CD14-positive monocyte (primary cell): Measurements from ENCODE around the gene REXO4. TPM values are rescaled to one million over a fixed set of nuclear protein-coding genes. Genes with fewer than 3 reads are reported as not detected.

Experiments
- DNase-seq, 3 donors: peaks; one replicate each; pipeline ENCODE4 v3.0.0-alpha.2; 2011 to 2022
- H2AFZ ChIP-seq: 2 replicates; pipeline ENCODE4 v1.6.0; 2012; ENCODE audit warnings: mild to moderate bottlenecking, low read depth, low read length, inconsistent platforms; ENCODE audit not compliant: insufficient read depth, poor library complexity, severe bottlenecking
- H3K27ac ChIP-seq, 2 donors: 1 replicate in 1 of 2; 2 replicates in 1 of 2; pipeline ENCODE4 v1.5.1; 2012 to 2013; ENCODE audit warnings: low read length in 2 of 2, control low read depth in 1 of 2, inconsistent platforms in 1 of 2, low read depth in 1 of 2, mild to moderate bottlenecking in 1 of 2
- H3K27me3 ChIP-seq, 2 donors: one replicate each; pipeline versions ENCODE4 v1.6.0 to v1.6.1; 2011 to 2013; ENCODE audit warnings: low read length in 2 of 2; ENCODE audit not compliant: control insufficient read depth in 2 of 2, insufficient read depth in 2 of 2
- H3K36me3 ChIP-seq, 2 donors: replicated peaks in 1 of 2; 1 replicate in 1 of 2; 2 replicates in 1 of 2; pipeline versions ENCODE4 v1.5.1 to v1.6.1; 2012 to 2013; ENCODE audit warnings: low read length in 2 of 2, control low read depth in 1 of 2, inconsistent platforms in 1 of 2, mild to moderate bottlenecking in 1 of 2; ENCODE audit not compliant: insufficient read depth in 2 of 2, control insufficient read depth in 1 of 2
- H3K4me1 ChIP-seq, 2 donors: 1 replicate in 1 of 2; 2 replicates in 1 of 2; pipeline versions ENCODE4 v1.5.1 to v1.6.1; 2012 to 2013; ENCODE audit warnings: low read length in 2 of 2, control low read depth in 1 of 2, inconsistent platforms in 1 of 2, mild to moderate bottlenecking in 1 of 2, moderate library complexity in 1 of 2; ENCODE audit not compliant: insufficient read depth in 2 of 2, control insufficient read depth in 1 of 2
- H3K4me2 ChIP-seq: replicated peaks from 2 replicates; pipeline ENCODE3; 2012; ENCODE audit warnings: low read length, moderate library complexity, mild to moderate bottlenecking; ENCODE audit not compliant: poor library complexity, severe bottlenecking; ENCODE audit errors: extremely low read depth
- H3K4me3 ChIP-seq, 3 experiments: fragments of 200-600 bp in 1 of 3; sonication (generic) in 1 of 3; replicated peaks in 1 of 3; 1 replicate in 2 of 3; 2 replicates in 1 of 3; pipeline ENCODE4 v1.5.1; 2011 to 2013; ENCODE audit warnings: low read length in 3 of 3, mild to moderate bottlenecking in 3 of 3, control low read depth in 2 of 3, low read depth in 2 of 3, inconsistent platforms in 1 of 3, moderate library complexity in 1 of 3
- H3K79me2 ChIP-seq: 2 replicates; pipeline ENCODE4 v1.6.0; 2012; ENCODE audit warnings: mild to moderate bottlenecking, control low read depth, inconsistent platforms, low read length, moderate library complexity; ENCODE audit not compliant: insufficient read depth
- H3K9ac ChIP-seq: 2 replicates; pipeline ENCODE4 v1.6.0; 2017; ENCODE audit warnings: low read length, mild to moderate bottlenecking; ENCODE audit not compliant: insufficient read depth, poor library complexity, severe bottlenecking
- H3K9me3 ChIP-seq, 2 donors: replicated peaks in 1 of 2; 1 replicate in 1 of 2; 2 replicates in 1 of 2; pipeline versions ENCODE4 v1.5.1 to v1.6.1; 2012 to 2013; ENCODE audit warnings: low read length in 2 of 2, control low read depth in 1 of 2; ENCODE audit not compliant: control insufficient read depth in 1 of 2, insufficient read depth in 1 of 2
- H4K20me1 ChIP-seq: 2 replicates; pipeline ENCODE4 v1.6.0; 2012; ENCODE audit warnings: mild to moderate bottlenecking, low read length, control low read depth, moderate library complexity; ENCODE audit not compliant: insufficient read depth
- H3K27ac Mint-ChIP-seq, 7 donors: one replicate each; pipeline ENCODE4 v1.8.0; 2020; ENCODE audit warnings: mild to moderate bottlenecking in 7 of 7, mixed read lengths in 7 of 7, moderate library complexity in 6 of 7, inconsistent platforms in 2 of 7
- H3K27me3 Mint-ChIP-seq, 3 donors: one replicate each; pipeline ENCODE4 v1.8.0; 2021 to 2022; ENCODE audit warnings: low read depth in 3 of 3, mild to moderate bottlenecking in 3 of 3, mixed read lengths in 3 of 3, moderate library complexity in 3 of 3, inconsistent platforms in 1 of 3
- H3K36me3 Mint-ChIP-seq, 2 donors: one replicate each; pipeline ENCODE4 v1.8.0; 2020; ENCODE audit warnings: mixed read lengths in 2 of 2, inconsistent platforms in 1 of 2, mild to moderate bottlenecking in 1 of 2
- H3K4me1 Mint-ChIP-seq: one replicate; pipeline ENCODE4 v1.8.0; 2020; ENCODE audit warnings: mild to moderate bottlenecking, mixed read lengths
- H3K4me3 Mint-ChIP-seq, 2 donors: one replicate each; pipeline ENCODE4 v1.8.0; 2020; ENCODE audit warnings: mild to moderate bottlenecking in 2 of 2, mixed read lengths in 2 of 2, moderate library complexity in 1 of 2
- H3K9me3 Mint-ChIP-seq, 7 donors: one replicate each; pipeline ENCODE4 v1.8.0; 2020 to 2022; ENCODE audit warnings: mixed read lengths in 7 of 7, mild to moderate bottlenecking in 6 of 7, moderate library complexity in 6 of 7, inconsistent platforms in 2 of 7
- WGBS: methylation state at CpG from one replicate; pipeline ENCODE4 v1.1.5; 2013; ENCODE audit warnings: missing lambda C conversion rate; ENCODE audit not compliant: insufficient coverage; 5-methylcytosine and 5-hydroxymethylcytosine counted together
- intact Hi-C, 2 donors: fragments of 100-400 bp; cut with micrococcal nuclease; formaldehyde crosslinking; loops; one replicate each; pipeline versions ENCODE4 v1.15.0 to v1.15.1; 2023
- polyA plus RNA-seq, 3 donors: library from polyadenylated mRNA; depleted of rRNA in 1 of 3; unstranded in 2 of 3; stranded (reverse) in 1 of 3; fragments of 300-500 nt in 2 of 3; fragments of >200 nt in 1 of 3; fragmentation: Illumina TruSeq in 2 of 3; gene quantifications; 1 replicate in 2 of 3; 2 replicates in 1 of 3; pipeline ENCODE4 v1.2.3, GENCODE V29; 2012 to 2021
- TF ChIP-seq, protein P1 (sequence below): fragments of 200-600 bp; IDR thresholded peaks from one replicate; pipeline ENCODE4 v1.8.0; 2022; ENCODE audit warnings: antibody characterized with exemption, mild to moderate bottlenecking

The REXO4 gene
- polyA plus RNA-seq, 3 donors: 3.0 to 11.0 (median 4.2) TPM

DNA sequence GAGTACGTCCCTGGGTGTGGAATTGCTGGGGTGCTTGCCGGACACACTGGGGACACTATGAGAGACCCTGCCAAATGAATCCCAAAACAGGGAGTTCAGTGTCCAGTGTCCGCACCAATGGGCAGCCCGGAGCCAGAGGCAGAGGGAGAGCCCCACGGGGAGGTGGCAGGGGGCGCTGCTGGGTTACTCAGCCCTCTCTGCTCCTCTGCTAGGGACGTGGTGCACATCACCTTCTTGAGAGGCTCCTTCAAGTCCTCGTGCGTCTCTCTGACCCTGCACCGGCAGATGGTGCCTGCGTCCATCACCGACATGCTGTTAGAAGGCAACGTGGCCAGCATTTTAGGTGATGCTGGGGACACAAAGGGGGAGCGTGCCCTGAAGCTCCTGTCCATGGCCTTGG lies 20.9 kb downstream of the REXO4 start:
- no peak for DNase-seq
- peaks cover 0 to 3% (median 0%) of the 10 kb centered on the region in 7 donors for H3K9me3 Mint-ChIP-seq

DNA sequence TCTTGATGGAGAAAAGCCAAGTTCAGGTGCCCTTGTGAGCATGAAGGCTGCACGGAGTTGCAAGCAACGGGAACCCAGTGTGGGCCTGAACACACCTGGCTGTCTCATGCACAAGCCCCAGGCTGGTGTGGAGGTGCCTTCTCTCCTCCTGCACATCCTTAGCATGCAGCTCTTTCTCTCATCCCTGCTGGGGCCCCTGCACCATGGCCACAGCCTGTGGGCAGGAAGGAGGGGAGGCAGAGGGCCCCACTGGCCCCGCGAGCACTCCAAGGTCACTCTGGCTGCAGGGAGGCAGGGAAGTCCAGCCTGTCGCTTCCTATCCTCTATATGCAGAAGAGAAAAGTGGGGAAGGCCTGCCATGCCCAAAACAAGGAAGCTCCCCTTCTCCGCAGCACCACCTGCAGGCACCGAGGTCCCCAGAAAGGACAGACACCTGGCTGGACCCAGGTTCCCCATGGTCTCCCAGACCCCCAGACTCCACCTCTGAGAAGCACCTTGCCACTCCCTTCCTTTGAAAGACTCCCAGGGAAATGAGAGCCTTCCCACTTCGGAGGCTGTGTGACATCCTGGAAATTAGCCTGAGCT lies 23.0 kb downstream of the REXO4 start:
- Histone ChIP-seq H3K4me1 (no peaks in the 10 kb centered on the region), H3K79me2 (no peaks in the 10 kb centered on the region), H3K4me2 (no peak overlapping the region), H3K27me3 (no peaks in the 10 kb centered on the region), H2AFZ (no peak overlapping the region), H3K4me3 (no peak overlapping the region), H4K20me1 (no peaks in the 10 kb centered on the region), H3K9ac (no peak overlapping the region), H3K36me3 (no peaks in the 10 kb centered on the region), H3K9me3 (no peaks in the 10 kb centered on the region), H3K27ac (no peak overlapping the region)
- DNase-seq: no peak
- Mint-ChIP-seq H3K9me3 (peaks cover 0 to 3% (median 0%) of the 10 kb centered on the region in 7 donors), H3K27ac (no peak overlapping the region), H3K4me1 (no peaks in the 10 kb centered on the region), H3K27me3 (peaks cover 0 to 20% (median 8%) of the 10 kb centered on the region in 3 donors), H3K4me3 (no peak overlapping the region), H3K36me3 (no peaks in the 10 kb centered on the region)
- WGBS: 35% methylated on average over 2 of the region's 8 CpGs
- intact Hi-C loops: no loop called here
- TF ChIP-seq, protein P1, sequence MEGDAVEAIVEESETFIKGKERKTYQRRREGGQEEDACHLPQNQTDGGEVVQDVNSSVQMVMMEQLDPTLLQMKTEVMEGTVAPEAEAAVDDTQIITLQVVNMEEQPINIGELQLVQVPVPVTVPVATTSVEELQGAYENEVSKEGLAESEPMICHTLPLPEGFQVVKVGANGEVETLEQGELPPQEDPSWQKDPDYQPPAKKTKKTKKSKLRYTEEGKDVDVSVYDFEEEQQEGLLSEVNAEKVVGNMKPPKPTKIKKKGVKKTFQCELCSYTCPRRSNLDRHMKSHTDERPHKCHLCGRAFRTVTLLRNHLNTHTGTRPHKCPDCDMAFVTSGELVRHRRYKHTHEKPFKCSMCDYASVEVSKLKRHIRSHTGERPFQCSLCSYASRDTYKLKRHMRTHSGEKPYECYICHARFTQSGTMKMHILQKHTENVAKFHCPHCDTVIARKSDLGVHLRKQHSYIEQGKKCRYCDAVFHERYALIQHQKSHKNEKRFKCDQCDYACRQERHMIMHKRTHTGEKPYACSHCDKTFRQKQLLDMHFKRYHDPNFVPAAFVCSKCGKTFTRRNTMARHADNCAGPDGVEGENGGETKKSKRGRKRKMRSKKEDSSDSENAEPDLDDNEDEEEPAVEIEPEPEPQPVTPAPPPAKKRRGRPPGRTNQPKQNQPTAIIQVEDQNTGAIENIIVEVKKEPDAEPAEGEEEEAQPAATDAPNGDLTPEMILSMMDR: no peak

More for the DNA sequence above, 20.9 kb downstream of the REXO4 start:
- Mint-ChIP-seq H3K4me1 (no peaks in the 10 kb centered on the region), H3K27ac (no peak overlapping the region), H3K36me3 (no peaks in the 10 kb centered on the region), H3K27me3 (peaks cover 0 to 20% (median 10%) of the 10 kb centered on the region in 3 donors), H3K4me3 (no peak overlapping the region)
- Histone ChIP-seq H3K4me2 (no peak overlapping the region), H4K20me1 (no peaks in the 10 kb centered on the region), H3K27me3 (no peaks in the 10 kb centered on the region), H3K9ac (no peak overlapping the region), H2AFZ (no peak overlapping the region), H3K79me2 (no peaks in the 10 kb centered on the region), H3K27ac (no peak overlapping the region), H3K4me1 (no peaks in the 10 kb centered on the region), H3K9me3 (no peaks in the 10 kb centered on the region), H3K36me3 (no peaks in the 10 kb centered on the region), H3K4me3 (no peak overlapping the region)
- intact Hi-C loops: no loop called here
- TF ChIP-seq, protein P1: no peak
- WGBS: 54% methylated on average over 13 of the region's 14 CpGs
